SHP77 (cell line): ENCODE measurements around the gene ABCG4.

Experiments
- DNase-seq, 2 experiments: peaks; one replicate each; lab custom pipeline; 2025; lab: John Stamatoyannopoulos, UW

The ABCG4 gene

DNA sequence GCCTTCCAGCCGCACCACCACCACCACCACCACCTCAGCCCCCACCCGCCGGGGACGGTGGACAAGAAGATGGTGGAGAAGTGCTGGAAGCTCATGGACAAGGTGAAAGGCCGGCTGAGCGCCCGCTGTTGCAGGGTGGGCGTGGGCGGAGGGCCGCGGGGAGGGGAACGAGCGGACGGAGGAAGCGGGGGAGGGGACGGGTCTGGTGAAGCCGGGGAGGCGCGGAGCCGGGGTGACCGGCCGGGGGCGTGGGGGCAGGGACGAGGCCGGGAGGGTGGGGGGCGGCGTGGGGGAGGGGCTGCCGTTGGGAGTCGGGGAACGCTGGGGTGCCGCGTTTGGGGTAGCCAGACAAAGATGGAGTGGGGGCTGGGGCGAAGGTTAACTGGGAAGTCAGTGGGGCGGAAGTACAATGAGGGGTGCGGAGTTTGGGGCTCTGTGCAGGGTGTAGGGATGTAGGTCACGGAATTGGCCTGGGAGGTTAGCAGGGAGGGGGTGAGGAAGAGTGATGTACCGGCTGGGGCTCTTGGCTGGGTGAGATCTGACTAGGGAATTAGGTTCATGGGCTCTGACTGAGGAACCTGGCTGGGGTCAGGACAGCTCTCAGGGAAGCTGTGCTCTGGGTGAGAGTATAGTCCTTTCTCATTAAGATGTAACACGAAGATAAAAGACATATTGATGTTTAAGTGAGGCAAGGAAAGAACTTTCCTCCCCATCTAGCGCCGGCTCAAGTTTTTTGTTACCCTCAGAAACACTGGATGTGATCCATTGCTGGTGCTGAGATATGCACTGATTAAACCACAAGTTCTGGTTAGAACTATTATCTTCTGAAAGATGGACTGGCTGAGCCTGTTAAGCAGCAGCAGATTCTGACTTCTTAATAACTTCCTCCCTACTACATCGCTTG, 57.9 kb downstream of the ABCG4 start:
- peak in 1 of 2 experiments; percentile 22 for DNase-seq

DNA sequence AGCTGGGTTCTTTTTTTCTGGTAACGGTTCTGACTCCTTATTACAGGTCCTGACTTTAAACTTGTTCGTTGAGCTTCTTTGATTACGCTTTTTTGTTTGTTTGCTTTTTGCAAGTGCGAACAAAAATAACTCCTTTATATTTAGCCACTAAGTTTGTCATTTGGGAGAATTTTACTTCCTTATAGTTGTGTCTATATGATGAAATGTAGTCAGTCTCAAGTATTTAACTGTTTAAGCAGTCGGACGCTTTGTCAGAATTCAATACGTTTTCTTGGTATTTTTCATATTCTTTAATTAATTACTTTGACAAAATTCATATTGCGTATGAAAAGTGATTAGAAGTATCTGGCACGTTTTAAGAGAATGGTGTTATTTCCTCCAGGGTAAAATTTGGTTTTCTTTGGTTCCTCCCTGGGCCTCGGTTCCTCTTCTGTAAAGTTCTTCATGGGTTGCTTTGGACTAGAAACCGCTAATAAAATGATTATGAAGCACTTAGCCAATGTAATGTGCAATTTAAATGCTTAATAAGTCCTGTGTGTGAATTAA, 58.6 kb downstream of the ABCG4 start:
- no peak for DNase-seq

DNA sequence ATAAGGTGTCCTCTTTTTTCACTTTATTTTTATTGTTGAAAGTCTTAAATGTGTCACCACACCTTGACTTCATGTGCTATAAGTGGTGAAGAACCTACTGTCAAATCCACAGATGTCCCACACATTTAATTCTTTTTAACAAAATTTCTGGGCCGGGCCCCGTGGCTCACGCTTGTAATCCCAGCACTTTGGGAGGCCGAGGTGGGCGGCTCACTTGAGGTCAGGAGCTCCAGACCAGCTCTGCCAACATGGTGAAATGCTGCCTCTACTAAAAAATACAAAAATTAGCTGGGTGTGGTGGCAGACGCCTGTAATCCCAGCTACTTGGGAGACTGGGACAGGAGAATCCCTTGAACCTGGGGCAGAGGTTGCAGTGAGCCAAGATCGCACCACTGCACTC, 60.3 kb downstream of the ABCG4 start:
- no peak for DNase-seq

DNA sequence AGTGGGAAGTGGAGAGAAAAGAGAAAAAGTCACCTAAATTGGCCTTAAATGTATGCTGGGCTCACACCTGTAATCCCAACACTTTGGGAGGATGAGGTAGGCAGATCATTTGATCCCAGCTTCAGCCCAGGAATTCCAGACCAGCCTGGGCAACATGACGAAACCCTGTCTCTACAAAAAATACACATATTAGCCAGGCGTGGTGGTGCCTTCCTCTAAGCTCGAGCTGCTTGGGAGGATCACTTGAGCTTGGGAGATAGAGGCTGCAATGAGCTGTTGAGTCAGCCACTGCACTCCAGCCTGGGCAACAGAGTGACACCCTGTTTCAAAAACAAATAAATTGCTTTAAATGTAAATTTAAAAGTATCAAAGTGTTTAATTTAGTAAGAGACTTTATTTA, 61.2 kb downstream of the ABCG4 start:
- DNase-seq: no peak
